Activated CD4-positive, alpha-beta T cell treated with anti-CD3 and anti-CD28 coated beads, Interleukin-2, amount 10 ng/mL, durations not matched to agents 24 days and 14 days (primary cell): Measurements from ENCODE around the gene HECTD2. TPM values are rescaled to one million over a fixed set of nuclear protein-coding genes. Genes with fewer than 3 reads are reported as not detected.
"Not testable (repeated sequence)": the region's sequence is repeated elsewhere in the genome, so short reads cannot be mapped to it uniquely, and the experiment has no call there.

Experiments used
- DNase-seq: peaks from one replicate; pipeline ENCODE4 v3.0.0; 2022
- H3K27ac Mint-ChIP-seq: one replicate; pipeline ENCODE4 v1.8.0; 2022; ENCODE audit warnings: mild to moderate bottlenecking, mixed read lengths
- H3K27me3 Mint-ChIP-seq: one replicate; pipeline ENCODE4 v1.8.0; 2022; ENCODE audit warnings: mixed read lengths
- H3K36me3 Mint-ChIP-seq: one replicate; pipeline ENCODE4 v1.8.0; 2022; ENCODE audit warnings: low read depth, mild to moderate bottlenecking, mixed read lengths
- H3K4me1 Mint-ChIP-seq: one replicate; pipeline ENCODE4 v1.8.0; 2021; ENCODE audit warnings: mixed read lengths
- H3K4me3 Mint-ChIP-seq: one replicate; pipeline ENCODE4 v1.8.0; 2022; ENCODE audit warnings: mild to moderate bottlenecking, moderate library complexity, mixed read lengths
- H3K9me3 Mint-ChIP-seq: one replicate; pipeline ENCODE4 v1.8.0; 2021; ENCODE audit warnings: mixed read lengths
- intact Hi-C: fragments of 100-400 bp; cut with micrococcal nuclease; formaldehyde crosslinking; loops from one replicate; pipeline ENCODE4 v1.15.1; 2023
- total RNA-seq: library from RNA; stranded (reverse); gene quantifications from 2 replicates; pipeline ENCODE4 v1.2.3, GENCODE V29; 2022

Gene HECTD2
- total RNA-seq, 1 donor from 2014 or later = 5.5 TPM

GRCh38 chr10:91422915-91423314 lies 12.8 kb downstream of the HECTD2 start:
- no peaks in the 10 kb centered on the region for H3K9me3 Mint-ChIP-seq
- no peak for DNase-seq
- H3K27me3 Mint-ChIP-seq = no peaks in the 10 kb centered on the region
- H3K4me3 Mint-ChIP-seq = no peak overlapping the region
- no peak overlapping the region for H3K27ac Mint-ChIP-seq
- peaks cover 9% of the 10 kb centered on the region for H3K4me1 Mint-ChIP-seq
- no peaks in the 10 kb centered on the region for H3K36me3 Mint-ChIP-seq
- intact Hi-C loops = no loop called here

- Mint-ChIP-seq H3K27me3 (no peaks in the 10 kb centered on the region), H3K27ac (no peak overlapping the region), H3K4me1 (peaks cover 9% of the 10 kb centered on the region), H3K36me3 (no peaks in the 10 kb centered on the region), H3K9me3 (no peaks in the 10 kb centered on the region), H3K4me3 (no peak overlapping the region)
- DNase-seq = no peak
- intact Hi-C loops = loop anchor here (1.0 kb wide), 2 partner anchors 8 to 13 kb away; no protein-coding TSS in a partner anchor
These were observed 13.9 kb downstream of the HECTD2 start for GRCh38 chr10:91424016-91424415.

GRCh38 chr10:91432175-91432574 lies 22.0 kb downstream of the HECTD2 start:
- DNase-seq = peak; percentile 37
- H3K36me3 Mint-ChIP-seq = peaks cover 4% of the 10 kb centered on the region
- peaks cover 4% of the 10 kb centered on the region for H3K4me1 Mint-ChIP-seq
- no peaks in the 10 kb centered on the region for H3K9me3 Mint-ChIP-seq
- no peaks in the 10 kb centered on the region for H3K27me3 Mint-ChIP-seq
- intact Hi-C loops = no loop called here
- no peak overlapping the region for H3K27ac Mint-ChIP-seq
- H3K4me3 Mint-ChIP-seq = no peak overlapping the region

- Mint-ChIP-seq H3K36me3 (peaks cover 7% of the 10 kb centered on the region), H3K27ac (no peak overlapping the region), H3K27me3 (no peaks in the 10 kb centered on the region), H3K4me1 (peaks cover 5% of the 10 kb centered on the region), H3K4me3 (no peak overlapping the region), H3K9me3 (peaks cover 6% of the 10 kb centered on the region)
- DNase-seq = no peak
- intact Hi-C loops = no loop called here
These were observed 23.5 kb downstream of the HECTD2 start for GRCh38 chr10:91433620-91434019.

- Mint-ChIP-seq H3K27ac (no peak overlapping the region), H3K4me3 (no peak overlapping the region), H3K27me3 (no peaks in the 10 kb centered on the region), H3K36me3 (peaks cover 7% of the 10 kb centered on the region), H3K9me3 (peaks cover 8% of the 10 kb centered on the region), H3K4me1 (peaks cover 5% of the 10 kb centered on the region)
- intact Hi-C loops = no loop called here
- no peak for DNase-seq
These were observed 23.9 kb downstream of the HECTD2 start for GRCh38 chr10:91434041-91434440.

- Mint-ChIP-seq H3K4me1 (peaks cover 5% of the 10 kb centered on the region), H3K27ac (no peak overlapping the region), H3K4me3 (no peak overlapping the region), H3K36me3 (peaks cover 7% of the 10 kb centered on the region), H3K27me3 (no peaks in the 10 kb centered on the region), H3K9me3 (peaks cover 8% of the 10 kb centered on the region)
- no peak for DNase-seq
- intact Hi-C loops = no loop called here
These were observed 25.1 kb downstream of the HECTD2 start for GRCh38 chr10:91435241-91435640.

GRCh38 chr10:91438228-91438627 lies 28.1 kb downstream of the HECTD2 start:
- intact Hi-C loops = not testable (repeated sequence)

GRCh38 chr10:91444211-91445182 lies 34.4 kb downstream of the HECTD2 start:
- H3K4me3 Mint-ChIP-seq = no peak overlapping the region
- intact Hi-C loops = no loop called here
- H3K4me1 Mint-ChIP-seq = no peaks in the 10 kb centered on the region
- no peak overlapping the region for H3K27ac Mint-ChIP-seq
- no peaks in the 10 kb centered on the region for H3K27me3 Mint-ChIP-seq
- H3K9me3 Mint-ChIP-seq = peaks cover 9% of the 10 kb centered on the region
- no peak for DNase-seq
- H3K36me3 Mint-ChIP-seq = no peaks in the 10 kb centered on the region

More at GRCh38 chr10:91438228-91438627, 28.1 kb downstream of the HECTD2 start:
- H3K4me3 Mint-ChIP-seq, H3K27ac Mint-ChIP-seq, H3K4me1 Mint-ChIP-seq, H3K9me3 Mint-ChIP-seq, H3K27me3 Mint-ChIP-seq, H3K36me3 Mint-ChIP-seq, DNase-seq: not testable (repeated sequence)

- Mint-ChIP-seq H3K4me3 (no peak overlapping the region), H3K27me3 (no peaks in the 10 kb centered on the region), H3K9me3 (peaks cover 30% of the 10 kb centered on the region), H3K27ac (no peak overlapping the region), H3K36me3 (no peaks in the 10 kb centered on the region), H3K4me1 (no peaks in the 10 kb centered on the region)
- DNase-seq = no peak
- intact Hi-C loops = no loop called here
These were observed 41.9 kb downstream of the HECTD2 start for GRCh38 chr10:91452063-91452462.

GRCh38 chr10:91453535-91453934 lies 43.4 kb downstream of the HECTD2 start:
- H3K27me3 Mint-ChIP-seq = no peaks in the 10 kb centered on the region
- intact Hi-C loops = no loop called here
- no peak overlapping the region for H3K4me3 Mint-ChIP-seq
- H3K9me3 Mint-ChIP-seq = peaks cover 30% of the 10 kb centered on the region
- no peaks in the 10 kb centered on the region for H3K36me3 Mint-ChIP-seq
- no peaks in the 10 kb centered on the region for H3K4me1 Mint-ChIP-seq
- H3K27ac Mint-ChIP-seq = no peak overlapping the region
- DNase-seq = no peak

GRCh38 chr10:91455135-91455534 lies 45.0 kb downstream of the HECTD2 start:
- not testable (repeated sequence) for H3K27me3 Mint-ChIP-seq, H3K4me1 Mint-ChIP-seq

GRCh38 chr10:91460681-91461080 lies 50.5 kb downstream of the HECTD2 start:
- intact Hi-C loops = no loop called here
- Mint-ChIP-seq H3K36me3 (no peaks in the 10 kb centered on the region), H3K4me3 (no peak overlapping the region), H3K27ac (no peak overlapping the region), H3K4me1 (no peaks in the 10 kb centered on the region), H3K9me3 (no peaks in the 10 kb centered on the region), H3K27me3 (no peaks in the 10 kb centered on the region)
- no peak for DNase-seq

More at GRCh38 chr10:91455135-91455534, 45.0 kb downstream of the HECTD2 start:
- H3K36me3 Mint-ChIP-seq, H3K27ac Mint-ChIP-seq, intact Hi-C loops, H3K4me3 Mint-ChIP-seq, DNase-seq: not testable (repeated sequence)
- H3K9me3 Mint-ChIP-seq = peaks cover 21% of the 10 kb centered on the region

- H3K4me3 Mint-ChIP-seq = no peak overlapping the region
- no peaks in the 10 kb centered on the region for H3K27me3 Mint-ChIP-seq
- DNase-seq = no peak
- no peak overlapping the region for H3K27ac Mint-ChIP-seq
- peaks cover 6% of the 10 kb centered on the region for H3K9me3 Mint-ChIP-seq
- H3K4me1 Mint-ChIP-seq = no peaks in the 10 kb centered on the region
- intact Hi-C loops = no loop called here
- peaks cover 5% of the 10 kb centered on the region for H3K36me3 Mint-ChIP-seq
These were observed 52.3 kb downstream of the HECTD2 start for GRCh38 chr10:91462423-91462822.

GRCh38 chr10:91464500-91464899 lies 54.4 kb downstream of the HECTD2 start:
- H3K36me3 Mint-ChIP-seq = peaks cover 8% of the 10 kb centered on the region
- H3K27ac Mint-ChIP-seq = no peak overlapping the region
- peaks cover 9% of the 10 kb centered on the region for H3K9me3 Mint-ChIP-seq
- no peaks in the 10 kb centered on the region for H3K4me1 Mint-ChIP-seq
- no peaks in the 10 kb centered on the region for H3K27me3 Mint-ChIP-seq
- intact Hi-C loops = no loop called here
- DNase-seq = no peak
- no peak overlapping the region for H3K4me3 Mint-ChIP-seq
